G401 (cell line): ENCODE measurements around the gene SLC9A9. TPM values are rescaled to one million over a fixed set of nuclear protein-coding genes. Genes with fewer than 3 reads are reported as not detected.
A peak's percentile ranks its signal among the peaks of the same experiment; 100 is the strongest.

Source experiments
- DNase-seq: peaks from one replicate; pipeline ENCODE4 v3.0.0-alpha.2; 2015; ENCODE audit warnings: low spot score
- in situ Hi-C: cut with HindIII; loops from 2 replicates; pipeline ENCODE4 v1.10.0; 2016; ENCODE audit warnings: low sequenced_read_pairs, mixed read lengths
- total RNA-seq: library from RNA; depleted of rRNA; stranded (reverse); fragments of >200 nt; shearing (Covaris generic); gene quantifications from 2 replicates; pipeline ENCODE4 v1.2.3, GENCODE V29; 2014

SLC9A9 gene
- total RNA-seq, 1 experiment from 2014 or later, result not detected

- in situ Hi-C loops, result no loop called here
- DNase-seq, result no peak
These were observed 220.9 kb downstream of the SLC9A9 start for GRCh38 chr3:143627336-143627735.

- in situ Hi-C loops, result no loop called here
- no peak for DNase-seq
These were observed 229.0 kb downstream of the SLC9A9 start for GRCh38 chr3:143619231-143619630.

- no peak for DNase-seq
- in situ Hi-C loops, result no loop called here
These were observed 231.2 kb downstream of the SLC9A9 start for GRCh38 chr3:143617050-143617449.

- in situ Hi-C loops, result no loop called here
- DNase-seq, result no peak
These were observed 235.0 kb downstream of the SLC9A9 start for GRCh38 chr3:143613226-143613625.

GRCh38 chr3:143612541-143612940 is 235.7 kb downstream of the SLC9A9 start:
- DNase-seq, result no peak
- in situ Hi-C loops, result no loop called here

GRCh38 chr3:143608966-143609365 is 239.3 kb downstream of the SLC9A9 start:
- DNase-seq, result no peak
- in situ Hi-C loops, result no loop called here

GRCh38 chr3:143605233-143605950 is 242.9 kb downstream of the SLC9A9 start:
- no peak for DNase-seq
- in situ Hi-C loops, result no loop called here

GRCh38 chr3:143604402-143605185 is 243.7 kb downstream of the SLC9A9 start:
- in situ Hi-C loops, result no loop called here
- DNase-seq, result no peak

- in situ Hi-C loops, result no loop called here
These were observed 244.5 kb downstream of the SLC9A9 start for GRCh38 chr3:143603774-143604173.

GRCh38 chr3:143601723-143602484 is 246.4 kb downstream of the SLC9A9 start:
- DNase-seq, result no peak
- in situ Hi-C loops, result no loop called here

More at GRCh38 chr3:143603774-143604173, 244.5 kb downstream of the SLC9A9 start:
- no peak for DNase-seq

- DNase-seq, result no peak
- in situ Hi-C loops, result no loop called here
These were observed 247.2 kb downstream of the SLC9A9 start for GRCh38 chr3:143600756-143601718.

- in situ Hi-C loops, result no loop called here
- DNase-seq, result no peak
These were observed 250.3 kb downstream of the SLC9A9 start for GRCh38 chr3:143597774-143598652.

- in situ Hi-C loops, result no loop called here
- no peak for DNase-seq
These were observed 251.2 kb downstream of the SLC9A9 start for GRCh38 chr3:143596957-143597642.

GRCh38 chr3:143595456-143596077 is 252.7 kb downstream of the SLC9A9 start:
- DNase-seq, result no peak
- in situ Hi-C loops, result no loop called here

- DNase-seq, result no peak
- in situ Hi-C loops, result no loop called here
These were observed 254.1 kb downstream of the SLC9A9 start for GRCh38 chr3:143594206-143594605.

GRCh38 chr3:143590660-143591059 is 257.6 kb downstream of the SLC9A9 start:
- DNase-seq, result no peak
- in situ Hi-C loops, result no loop called here

- in situ Hi-C loops, result no loop called here
These were observed 261.7 kb downstream of the SLC9A9 start for GRCh38 chr3:143586576-143586975.

More at GRCh38 chr3:143586576-143586975, 261.7 kb downstream of the SLC9A9 start:
- peak; percentile 82 for DNase-seq
